GM23338 (cell line): ENCODE measurements around the gene PDGFC. TPM values are rescaled to one million over a fixed set of nuclear protein-coding genes. Genes with fewer than 3 reads are reported as not detected.

Experiments
- ATAC-seq: fragments of 200-7000 bp; cut with Tn5 transposase; 3 replicates; pipeline ENCODE4 v1.9.1; 2020
- DNase-seq: peaks from one replicate; pipeline ENCODE4 v3.0.0-alpha.2; 2015; ENCODE audit warnings: low spot score
- H2AFZ ChIP-seq: fragments of 200-600 bp; sonication (generic); 2 replicates; pipeline ENCODE4 v1.8.0; 2016; ENCODE audit warnings: antibody characterized with exemption, mild to moderate bottlenecking, moderate library complexity
- H3F3A ChIP-seq: fragments of 200-600 bp; sonication (generic); replicated peaks from 2 replicates; pipeline ENCODE4 v1.8.0; 2017; ENCODE audit warnings: antibody characterized with exemption, mixed run types, low read depth
- H3K27ac ChIP-seq: fragments of 200-600 bp; sonication (generic); 2 replicates; pipeline ENCODE4 v1.6.1; 2016; ENCODE audit warnings: low read depth
- H3K27me3 ChIP-seq: fragments of 200-600 bp; sonication (generic); 2 replicates; pipeline ENCODE4 v1.8.0; 2016; ENCODE audit warnings: mild to moderate bottlenecking, mixed run types, moderate library complexity; ENCODE audit not compliant: insufficient read depth
- H3K36me3 ChIP-seq: fragments of 200-600 bp; sonication (generic); 2 replicates; pipeline ENCODE4 v1.8.0; 2016; ENCODE audit warnings: mild to moderate bottlenecking; ENCODE audit not compliant: insufficient read depth
- H3K4me1 ChIP-seq: fragments of 200-600 bp; sonication (generic); 2 replicates; pipeline ENCODE4 v1.8.0; 2016; ENCODE audit warnings: mild to moderate bottlenecking, moderate library complexity; ENCODE audit not compliant: insufficient read depth
- H3K4me2 ChIP-seq: fragments of 200-600 bp; sonication (generic); 2 replicates; pipeline ENCODE4 v1.7.1; 2017; ENCODE audit warnings: mixed run types
- H3K4me3 ChIP-seq: fragments of 200-600 bp; sonication (generic); 2 replicates; pipeline ENCODE4 v1.6.1; 2016; ENCODE audit warnings: mixed run types
- H3K79me2 ChIP-seq: fragments of 200-600 bp; sonication (generic); replicated peaks from 2 replicates; pipeline ENCODE4 v1.8.0; 2017; ENCODE audit warnings: mild to moderate bottlenecking; ENCODE audit not compliant: insufficient read depth
- H3K9me2 ChIP-seq: fragments of 200-600 bp; sonication (generic); 2 replicates; pipeline ENCODE4 v1.8.0; 2017; ENCODE audit not compliant: insufficient read depth
- H4K20me1 ChIP-seq: fragments of 200-600 bp; sonication (generic); replicated peaks from 2 replicates; pipeline ENCODE4 v1.8.0; 2017; ENCODE audit warnings: mild to moderate bottlenecking; ENCODE audit not compliant: insufficient read depth
- H3K27ac Mint-ChIP-seq: 2 replicates; pipeline ENCODE4 v1.8.0; 2020; ENCODE audit warnings: inconsistent platforms, mild to moderate bottlenecking, moderate library complexity, mixed read lengths
- H3K27me3 Mint-ChIP-seq: 3 replicates; pipeline ENCODE4 v1.8.0; 2022; ENCODE audit warnings: low read depth, mild to moderate bottlenecking, moderate library complexity, mixed read lengths, inconsistent platforms; ENCODE audit not compliant: insufficient read depth, poor library complexity
- H3K36me3 Mint-ChIP-seq: 3 replicates; pipeline ENCODE4 v1.8.0; 2021; ENCODE audit warnings: low read depth, mild to moderate bottlenecking, inconsistent platforms, moderate library complexity, mixed read lengths
- H3K4me1 Mint-ChIP-seq: 3 replicates; pipeline ENCODE4 v1.8.0; 2020; ENCODE audit warnings: mild to moderate bottlenecking, inconsistent platforms, mixed read lengths
- H3K4me3 Mint-ChIP-seq: 3 replicates; pipeline ENCODE4 v1.8.0; 2021; ENCODE audit warnings: moderate library complexity, mild to moderate bottlenecking, inconsistent platforms, mixed read lengths
- H3K9me3 Mint-ChIP-seq: 3 replicates; pipeline ENCODE4 v1.8.0; 2020; ENCODE audit warnings: moderate library complexity, mild to moderate bottlenecking, inconsistent platforms, mixed read lengths
- CREB1 ChIP-seq: fragments of 250-450 bp; sonication (Bioruptor Pico); IDR thresholded peaks from 2 replicates; pipeline ENCODE4 v1.5.0; 2020; ENCODE audit warnings: low read depth, mild to moderate bottlenecking, moderate library complexity
- CTCF ChIP-seq, 2 experiments: fragments of 200-600 bp in 1 of 2; sonication (generic) in 1 of 2; conservative IDR thresholded peaks; 2 replicates each; pipeline versions ENCODE4 v1.5.1 to v1.6.1; 2016 to 2017; ENCODE audit warnings: antibody characterized with exemption in 2 of 2, low read depth in 2 of 2, mild to moderate bottlenecking in 2 of 2, moderate library complexity in 1 of 2
- ETS1 ChIP-seq: IDR thresholded peaks from 2 replicates; pipeline ENCODE4 v1.6.1; 2016; ENCODE audit warnings: antibody characterized with exemption
- EZH2 ChIP-seq: fragments of 200-600 bp; sonication (generic); IDR thresholded peaks from one replicate; pipeline ENCODE4 v1.8.0; 2017; ENCODE audit warnings: antibody characterized with exemption, mild to moderate bottlenecking, low read depth; ENCODE audit not compliant: unreplicated experiment
- EZH2phosphoT487 ChIP-seq: fragments of 200-600 bp; sonication (generic); IDR thresholded peaks from one replicate; pipeline ENCODE4 v1.8.1; 2018; ENCODE audit warnings: antibody characterized with exemption; ENCODE audit not compliant: unreplicated experiment
- JUNB ChIP-seq: IDR thresholded peaks from one replicate; pipeline ENCODE4 v1.6.1; 2016; ENCODE audit warnings: antibody characterized with exemption; ENCODE audit not compliant: unreplicated experiment
- NANOG ChIP-seq: IDR thresholded peaks from 2 replicates; pipeline ENCODE4 v1.6.1; 2016; ENCODE audit warnings: antibody characterized with exemption, borderline replicate concordance
- POLR2AphosphoS5 ChIP-seq: IDR thresholded peaks from 2 replicates; pipeline ENCODE4 v1.6.1; 2016; ENCODE audit warnings: antibody characterized with exemption, low read depth
- REST ChIP-seq: IDR thresholded peaks from one replicate; pipeline ENCODE4 v1.6.1; 2018; ENCODE audit warnings: antibody characterized with exemption; ENCODE audit not compliant: unreplicated experiment
- STAT1 ChIP-seq: IDR thresholded peaks from one replicate; pipeline ENCODE4 v1.6.1; 2016; ENCODE audit warnings: antibody characterized with exemption; ENCODE audit not compliant: unreplicated experiment
- ZNF114 ChIP-seq: fragments of 250-450 bp; sonication (Bioruptor Pico); IDR thresholded peaks from 2 replicates; pipeline ENCODE4 v1.5.0; 2020; ENCODE audit warnings: mild to moderate bottlenecking, moderate library complexity
- ZNF331 ChIP-seq: fragments of 250-450 bp; sonication (Bioruptor Pico); IDR thresholded peaks from 2 replicates; pipeline ENCODE4 v1.5.0; 2020; ENCODE audit warnings: low read depth, mild to moderate bottlenecking, moderate library complexity
- ZNF462 ChIP-seq: fragments of 250-450 bp; sonication (Bioruptor Pico); IDR thresholded peaks from 2 replicates; pipeline ENCODE4 v1.5.0; 2020; ENCODE audit warnings: mild to moderate bottlenecking, moderate library complexity
- polyA plus RNA-seq: library from polyadenylated mRNA; unstranded; fragments of >200 nt; fragmentation: Nextera tagmentation; extraction: Ambion mirVana; gene quantifications from 2 replicates; pipeline ENCODE4 v1.2.1, GENCODE V29; 2016
- total RNA-seq: library from RNA; depleted of rRNA; stranded (reverse); fragments of >200 nt; shearing (Covaris generic); gene quantifications from 2 replicates; pipeline ENCODE4 v1.2.3, GENCODE V29; 2014

The PDGFC gene
- total and polyA plus RNA-seq, 2 experiments from 2014 or later = 1.3 to 3.4 TPM

GRCh38 chr4:156811963-156812362, 159.6 kb downstream of the PDGFC start:
- H3K27ac Mint-ChIP-seq = no peak overlapping the region
- H3K9me2 ChIP-seq = no peaks in the 10 kb centered on the region; the same call in 1 of the 2 replicates
- H3K9me3 Mint-ChIP-seq = no peaks in the 10 kb centered on the region

More at GRCh38 chr4:156811963-156812362, 159.6 kb downstream of the PDGFC start:
- Mint-ChIP-seq H3K4me1 (peaks cover 2% of the 10 kb centered on the region; the same call in 1 of the 3 replicates), H3K27me3 (no peaks in the 10 kb centered on the region), H3K36me3 (no peaks in the 10 kb centered on the region), H3K4me3 (no peak overlapping the region)
- Histone ChIP-seq H3F3A (no peaks in the 10 kb centered on the region), H3K27ac (no peak overlapping the region), H4K20me1 (no peaks in the 10 kb centered on the region), H3K27me3 (no peaks in the 10 kb centered on the region), H3K4me3 (no peak overlapping the region), H3K4me2 (no peak overlapping the region), H3K4me1 (no peaks in the 10 kb centered on the region), H3K79me2 (no peaks in the 10 kb centered on the region), H3K36me3 (no peaks in the 10 kb centered on the region), H2AFZ (no peak overlapping the region)
- no peak for TF ChIP-seq STAT1
- no peak for TF ChIP-seq CREB1 (CRISPR knock-in tag)
- no peak for TF ChIP-seq EZH2phosphoT487
- TF ChIP-seq POLR2AphosphoS5 = no peak
- no peak for TF ChIP-seq ZNF462 (CRISPR knock-in tag)
- TF ChIP-seq CTCF (conservative IDR thresholded peaks at IDR 0.05; ENCODE audit: low read depth in 2 of 2) = no peak
- TF ChIP-seq JUNB = no peak
- no peak for TF ChIP-seq ZNF114 (CRISPR knock-in tag)
- TF ChIP-seq EZH2 = no peak
- no peak for TF ChIP-seq REST
- TF ChIP-seq ZNF331 (CRISPR knock-in tag) = no peak
- no peak for TF ChIP-seq NANOG
- TF ChIP-seq ETS1 = no peak
- no peak for DNase-seq
- no peak for ATAC-seq
